Neutrophil (primary cell): Measurements from ENCODE around the gene BPIFB6.

Experiments used
- H3K27ac ChIP-seq: fragments of 200-600 bp; sonication (generic); 2 replicates; pipeline ENCODE4 v1.5.1; 2016; ENCODE audit warnings: mild to moderate bottlenecking, moderate library complexity
- H3K27me3 ChIP-seq: fragments of 200-600 bp; sonication (generic); 2 replicates; pipeline ENCODE4 v1.6.0; 2016; ENCODE audit warnings: mild to moderate bottlenecking
- H3K36me3 ChIP-seq: fragments of 200-600 bp; sonication (generic); 2 replicates; pipeline ENCODE4 v1.5.1; 2017
- H3K4me1 ChIP-seq, 2 experiments: fragments of 200-600 bp in 1 of 2; sonication (generic) in 1 of 2; 1 replicate in 1 of 2; 2 replicates in 1 of 2; pipeline versions ENCODE4 v1.5.1 to v1.6.1; 2013 to 2016; ENCODE audit warnings: low read depth in 1 of 2, low read length in 1 of 2, mild to moderate bottlenecking in 1 of 2, moderate library complexity in 1 of 2; ENCODE audit not compliant: control insufficient read depth in 1 of 2, insufficient read depth in 1 of 2
- H3K4me3 ChIP-seq, 2 experiments: fragments of 200-600 bp in 1 of 2; sonication (generic) in 1 of 2; 1 replicate in 1 of 2; 2 replicates in 1 of 2; pipeline ENCODE4 v1.5.1; 2013 to 2016; ENCODE audit warnings: low read depth in 1 of 2, low read length in 1 of 2, mild to moderate bottlenecking in 1 of 2, moderate library complexity in 1 of 2
- H3K9me3 ChIP-seq: fragments of 200-600 bp; sonication (generic); 2 replicates; pipeline ENCODE4 v1.5.1; 2016
- TF ChIP-seq, protein P1 (sequence below): fragments of 200-600 bp; sonication (generic); IDR thresholded peaks from 2 replicates; pipeline ENCODE4 v1.5.1; 2016; ENCODE audit warnings: antibody characterized with exemption

BPIFB6 gene

GRCh38 chr20:33033381-33033780 is 1.9 kb downstream of the BPIFB6 start:
- TF ChIP-seq, protein P1, sequence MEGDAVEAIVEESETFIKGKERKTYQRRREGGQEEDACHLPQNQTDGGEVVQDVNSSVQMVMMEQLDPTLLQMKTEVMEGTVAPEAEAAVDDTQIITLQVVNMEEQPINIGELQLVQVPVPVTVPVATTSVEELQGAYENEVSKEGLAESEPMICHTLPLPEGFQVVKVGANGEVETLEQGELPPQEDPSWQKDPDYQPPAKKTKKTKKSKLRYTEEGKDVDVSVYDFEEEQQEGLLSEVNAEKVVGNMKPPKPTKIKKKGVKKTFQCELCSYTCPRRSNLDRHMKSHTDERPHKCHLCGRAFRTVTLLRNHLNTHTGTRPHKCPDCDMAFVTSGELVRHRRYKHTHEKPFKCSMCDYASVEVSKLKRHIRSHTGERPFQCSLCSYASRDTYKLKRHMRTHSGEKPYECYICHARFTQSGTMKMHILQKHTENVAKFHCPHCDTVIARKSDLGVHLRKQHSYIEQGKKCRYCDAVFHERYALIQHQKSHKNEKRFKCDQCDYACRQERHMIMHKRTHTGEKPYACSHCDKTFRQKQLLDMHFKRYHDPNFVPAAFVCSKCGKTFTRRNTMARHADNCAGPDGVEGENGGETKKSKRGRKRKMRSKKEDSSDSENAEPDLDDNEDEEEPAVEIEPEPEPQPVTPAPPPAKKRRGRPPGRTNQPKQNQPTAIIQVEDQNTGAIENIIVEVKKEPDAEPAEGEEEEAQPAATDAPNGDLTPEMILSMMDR = no peak
- H3K27ac ChIP-seq = no peak overlapping the region

DNA sequence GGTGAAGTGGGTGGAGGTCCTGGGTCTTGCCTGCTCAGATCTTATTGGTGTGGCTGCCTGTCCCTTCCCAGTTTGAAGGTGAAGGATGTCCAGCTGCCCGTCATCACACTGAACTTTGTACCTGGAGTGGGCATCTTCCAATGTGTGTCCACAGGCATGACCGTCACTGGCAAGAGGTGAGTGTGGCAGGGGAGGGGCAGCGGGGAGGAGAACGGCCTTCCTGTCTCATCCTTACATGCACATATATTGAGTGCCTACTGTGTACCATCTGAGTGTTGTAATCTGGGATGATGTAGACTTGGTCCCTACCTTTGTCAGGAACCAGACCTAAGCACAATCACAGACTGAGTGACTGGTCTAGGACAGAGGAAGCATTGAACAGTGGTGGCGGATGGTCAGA is 2.7 kb downstream of the BPIFB6 start:
- Histone ChIP-seq H3K36me3 (no peaks in the 10 kb centered on the region), H3K4me3 (no peak overlapping the region), H3K9me3 (no peaks in the 10 kb centered on the region), H3K27ac (no peak overlapping the region), H3K4me1 (no peaks in the 10 kb centered on the region), H3K27me3 (no peaks in the 10 kb centered on the region)
- TF ChIP-seq, protein P1 = no peak

More at GRCh38 chr20:33033381-33033780, 1.9 kb downstream of the BPIFB6 start:
- no peaks in the 10 kb centered on the region for H3K36me3 ChIP-seq
- no peaks in the 10 kb centered on the region for H3K9me3 ChIP-seq
- no peaks in the 10 kb centered on the region for H3K27me3 ChIP-seq
- H3K4me3 ChIP-seq = no peak overlapping the region
- H3K4me1 ChIP-seq = no peaks in the 10 kb centered on the region

GRCh38 chr20:33034901-33035492 is 3.5 kb downstream of the BPIFB6 start:
- no peaks in the 10 kb centered on the region for H3K9me3 ChIP-seq
- no peaks in the 10 kb centered on the region for H3K4me1 ChIP-seq
- H3K36me3 ChIP-seq = no peaks in the 10 kb centered on the region
- TF ChIP-seq, protein P1 = no peak
- H3K4me3 ChIP-seq = no peak overlapping the region
- H3K27me3 ChIP-seq = no peaks in the 10 kb centered on the region
- no peak overlapping the region for H3K27ac ChIP-seq

GRCh38 chr20:33037456-33037855 is 6.0 kb downstream of the BPIFB6 start:
- Histone ChIP-seq H3K27ac (no peak overlapping the region), H3K4me1 (no peaks in the 10 kb centered on the region), H3K9me3 (no peaks in the 10 kb centered on the region), H3K4me3 (no peak overlapping the region), H3K27me3 (no peaks in the 10 kb centered on the region), H3K36me3 (no peaks in the 10 kb centered on the region)
- TF ChIP-seq, protein P1 = no peak

- no peaks in the 10 kb centered on the region for H3K4me1 ChIP-seq
- no peak overlapping the region for H3K27ac ChIP-seq
- no peak overlapping the region for H3K4me3 ChIP-seq
- H3K36me3 ChIP-seq = no peaks in the 10 kb centered on the region
- H3K9me3 ChIP-seq = no peaks in the 10 kb centered on the region
- TF ChIP-seq, protein P1 = no peak
- H3K27me3 ChIP-seq = no peaks in the 10 kb centered on the region
Measured at GRCh38 chr20:33038243-33038642, 6.8 kb downstream of the BPIFB6 start.
